Endothelial cell of hepatic sinusoid (primary cell): Measurements from ENCODE around the gene CACNA2D2.
"Not testable (repeated sequence)": the region's sequence is repeated elsewhere in the genome, so short reads cannot be mapped to it uniquely, and the experiment has no call there.

Source experiments
- in situ Hi-C: cut with HindIII; loops from 2 replicates; pipeline ENCODE4 v1.10.0; 2017; ENCODE audit warnings: low sequenced_read_pairs

Gene CACNA2D2

GRCh38 chr3:50530001-50530970, 26.9 kb upstream of the CACNA2D2 start:
- in situ Hi-C loops, result no loop called here

DNA sequence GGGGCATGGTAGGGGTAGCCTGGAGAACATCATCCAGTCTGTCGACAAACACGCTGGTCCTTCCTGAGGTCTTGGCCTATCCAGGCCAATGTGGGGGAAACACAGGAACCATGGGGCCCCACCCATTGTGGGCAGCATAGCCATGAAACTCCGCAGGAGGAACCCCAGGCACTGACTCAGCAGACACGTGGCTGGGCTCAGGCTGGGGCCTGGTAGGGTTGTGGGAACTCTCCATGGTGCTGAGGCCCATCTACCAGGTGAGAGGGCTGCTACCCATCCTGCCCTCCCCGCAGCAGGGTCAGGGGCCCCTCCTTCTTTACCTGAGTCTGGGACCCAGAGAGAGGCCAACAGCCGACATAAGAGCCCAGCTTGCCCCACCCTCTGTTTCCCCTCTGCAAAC, 22.6 kb upstream of the CACNA2D2 start:
- in situ Hi-C loops, result no loop called here

DNA sequence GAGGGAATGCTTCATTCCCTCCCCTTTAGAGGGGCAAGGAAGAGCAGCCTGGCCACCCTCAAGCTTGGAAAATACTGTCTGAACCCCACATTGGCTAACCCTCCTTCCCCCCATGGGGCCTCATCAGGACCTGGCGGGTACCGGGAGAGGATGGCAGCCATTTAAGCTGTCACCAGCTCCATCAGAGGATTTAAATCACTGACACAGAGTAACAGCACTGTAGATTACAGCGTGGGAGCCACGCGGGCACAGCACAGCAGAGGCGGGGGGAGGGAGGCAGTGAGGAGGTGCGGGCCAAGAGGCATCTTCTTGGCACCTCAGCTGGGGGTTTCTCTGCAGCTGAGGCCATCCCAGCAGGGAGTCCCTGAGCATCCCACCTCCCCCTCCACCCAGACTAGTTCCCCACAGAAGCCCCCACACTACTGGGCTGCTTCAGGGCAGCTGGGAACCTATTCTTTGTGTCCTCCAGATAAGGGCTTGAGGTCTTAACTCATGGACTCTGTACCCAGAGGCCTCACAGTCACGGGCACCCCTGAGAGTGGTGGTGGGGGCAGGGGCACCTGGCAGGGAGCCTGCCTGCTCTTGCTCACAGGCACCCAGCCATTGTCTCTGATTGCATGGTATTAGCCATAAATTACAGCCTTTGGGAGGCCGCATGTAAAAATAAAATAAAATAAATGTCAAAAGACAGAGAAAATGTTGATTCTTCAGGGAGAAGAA, 21.9 kb upstream of the CACNA2D2 start:
- in situ Hi-C loops, result no loop called here

- in situ Hi-C loops, result no loop called here
Measured at GRCh38 chr3:50524746-50525145, 21.3 kb upstream of the CACNA2D2 start.

DNA sequence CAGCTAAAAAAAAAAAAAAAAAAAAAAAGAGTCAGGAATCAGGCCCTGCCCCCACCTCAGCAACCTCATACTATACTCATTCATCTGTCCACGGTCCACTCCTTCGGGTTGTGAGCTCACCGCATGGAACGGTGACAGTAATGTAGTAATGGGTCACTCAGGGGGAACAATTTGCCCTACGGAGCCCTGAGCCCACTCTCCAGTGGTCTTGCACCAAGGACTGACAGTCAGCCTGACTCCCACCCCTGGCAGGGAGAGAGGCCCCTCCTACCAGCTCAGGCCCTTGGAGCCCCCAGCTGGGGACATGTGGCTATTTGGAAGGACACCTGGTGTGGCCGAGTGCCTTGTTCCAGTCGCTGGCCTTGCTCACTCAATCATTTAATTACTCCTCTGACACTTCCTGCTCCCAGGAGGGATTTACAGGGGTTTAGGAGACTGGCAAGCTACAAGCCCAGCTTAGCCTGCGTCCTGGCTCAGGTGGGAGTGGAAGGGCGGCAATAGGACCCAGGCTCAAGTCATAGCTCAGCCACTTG, 19.9 kb upstream of the CACNA2D2 start:
- in situ Hi-C loops, result no loop called here

GRCh38 chr3:50521572-50521971, 18.1 kb upstream of the CACNA2D2 start:
- in situ Hi-C loops, result no loop called here

DNA sequence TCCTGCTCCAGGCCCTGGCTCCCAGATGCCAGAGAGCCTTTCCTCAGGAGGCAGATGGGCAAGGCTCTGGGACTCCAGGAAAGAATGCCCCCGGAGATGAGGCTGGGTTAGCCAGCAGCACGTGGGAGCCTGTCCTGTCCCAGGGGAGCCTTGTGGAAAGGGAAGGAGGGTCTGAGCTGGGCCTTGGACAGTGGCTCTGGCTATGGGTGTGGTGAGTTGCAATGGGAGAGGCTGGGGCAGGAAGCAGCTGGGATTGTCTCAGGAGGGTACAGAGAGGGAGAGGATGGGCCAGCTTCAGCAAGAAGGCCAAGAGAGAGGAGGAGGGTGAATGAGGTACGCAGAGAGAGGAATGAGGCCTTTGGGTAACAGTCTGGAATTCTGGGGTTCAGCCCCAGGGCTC, 17.4 kb upstream of the CACNA2D2 start:
- in situ Hi-C loops, result no loop called here

- in situ Hi-C loops, result no loop called here
Measured at GRCh38 chr3:50519471-50520089, 16.1 kb upstream of the CACNA2D2 start.

DNA sequence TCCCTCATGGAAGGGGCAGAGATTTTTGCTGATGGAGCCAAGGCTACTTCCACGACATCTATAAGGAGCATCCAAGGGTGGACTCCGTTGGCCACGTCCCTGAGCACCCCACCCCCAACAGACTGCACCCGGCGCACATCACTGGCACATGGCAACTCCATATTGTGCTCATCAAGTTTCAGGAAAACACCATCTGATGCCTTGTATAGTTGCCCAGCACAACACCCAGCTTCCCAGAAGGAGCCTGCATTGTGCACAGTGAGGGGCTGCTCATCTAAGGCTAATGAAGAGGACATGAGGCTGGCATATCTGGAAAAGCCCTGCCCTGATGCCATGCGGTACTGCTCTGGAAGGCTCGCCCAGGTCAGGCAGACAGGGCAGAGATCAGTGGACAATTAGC, 15.0 kb upstream of the CACNA2D2 start:
- in situ Hi-C loops, result no loop called here

GRCh38 chr3:50517721-50518206, 14.3 kb upstream of the CACNA2D2 start:
- in situ Hi-C loops, result no loop called here

GRCh38 chr3:50516440-50516871, 13.0 kb upstream of the CACNA2D2 start:
- in situ Hi-C loops, result no loop called here

DNA sequence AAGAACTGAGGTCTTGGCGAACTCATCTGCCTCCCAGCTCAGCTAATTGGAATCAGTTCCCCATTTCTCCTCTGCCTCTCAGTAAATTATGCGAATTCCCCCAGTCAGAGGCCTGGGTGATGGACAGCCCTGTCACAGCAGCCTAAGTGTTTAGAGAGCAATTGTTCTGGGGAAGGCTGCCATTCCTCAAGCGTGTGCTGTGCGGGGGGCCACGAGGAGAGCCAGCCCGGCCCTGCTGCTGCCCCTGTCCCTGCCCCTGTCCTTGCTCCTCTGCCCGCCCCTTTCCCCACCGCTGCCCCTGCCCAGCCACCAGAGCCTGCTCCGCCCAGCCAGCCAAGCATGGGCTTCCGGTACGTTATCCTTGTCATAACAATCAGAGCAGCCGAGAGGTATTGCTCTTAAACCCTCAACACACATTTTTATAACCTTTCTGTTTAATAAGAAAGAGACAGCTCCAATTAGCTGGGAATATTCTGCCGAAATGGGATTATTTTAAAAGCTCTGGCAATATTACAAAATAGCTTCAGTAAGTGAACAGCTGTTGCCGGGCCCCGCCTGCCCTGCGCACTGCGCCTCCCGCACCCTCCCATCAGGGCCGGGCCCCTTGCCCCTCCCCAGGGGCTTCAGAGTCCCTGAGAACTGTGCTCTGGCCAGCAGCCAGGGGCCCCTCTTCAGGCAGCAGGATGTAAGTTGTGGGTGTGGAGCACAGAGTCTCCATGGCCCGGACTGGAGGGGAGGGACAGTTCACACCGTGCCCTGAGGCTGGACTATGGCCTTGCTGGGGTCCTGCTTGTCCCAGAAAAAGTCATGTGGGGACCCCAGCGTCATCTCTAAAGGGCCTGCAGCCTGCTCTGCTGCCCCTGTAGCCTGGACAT, 12.4 kb upstream of the CACNA2D2 start:
- in situ Hi-C loops, result no loop called here

GRCh38 chr3:50512908-50513307, 9.5 kb upstream of the CACNA2D2 start:
- in situ Hi-C loops, result not testable (repeated sequence)

DNA sequence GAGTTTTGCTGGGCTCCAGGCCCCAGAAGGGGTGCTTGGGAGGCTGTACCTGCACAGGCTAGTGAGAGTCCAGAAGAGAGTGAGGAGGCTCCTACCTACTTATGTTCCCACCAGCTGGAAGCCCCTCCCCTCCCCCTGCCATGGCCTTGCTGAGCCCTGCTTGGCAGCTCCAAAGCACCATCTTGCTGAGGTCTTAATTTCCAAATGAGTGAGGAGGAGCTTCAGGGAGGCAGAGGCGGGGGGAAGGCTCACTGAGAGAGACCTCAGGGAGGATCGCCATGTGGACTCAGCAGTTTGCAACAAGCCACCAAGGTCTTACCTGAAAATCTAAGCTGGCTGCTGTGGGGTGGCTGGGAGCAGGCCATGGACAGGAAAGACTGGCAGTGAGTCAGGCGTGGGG, 8.7 kb upstream of the CACNA2D2 start:
- in situ Hi-C loops, result no loop called here

DNA sequence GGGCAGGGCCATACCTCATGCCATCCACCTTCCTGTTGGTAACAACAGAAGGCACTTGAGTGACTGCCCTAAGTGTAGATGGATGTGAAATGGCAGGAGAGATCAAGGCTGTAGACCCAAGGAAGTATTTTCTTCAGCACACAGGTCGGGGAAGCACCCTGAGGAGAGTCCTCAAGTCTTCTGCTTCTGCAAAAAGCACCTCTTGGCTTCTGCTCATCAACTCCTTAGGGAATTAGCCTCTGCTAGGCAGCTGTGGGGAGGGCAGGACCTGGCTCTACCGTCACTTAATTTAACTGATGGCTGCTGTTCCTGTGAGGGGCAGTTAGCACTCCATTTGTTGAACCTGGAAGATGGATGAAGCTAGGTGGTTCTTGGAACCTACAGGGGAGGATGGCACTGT, 6.9 kb upstream of the CACNA2D2 start:
- in situ Hi-C loops, result no loop called here

GRCh38 chr3:50509715-50510114, 6.3 kb upstream of the CACNA2D2 start:
- in situ Hi-C loops, result no loop called here

- in situ Hi-C loops, result no loop called here
Measured at GRCh38 chr3:50508821-50509220, 5.4 kb upstream of the CACNA2D2 start.

- in situ Hi-C loops, result no loop called here
Measured at GRCh38 chr3:50506169-50506568, 2.7 kb upstream of the CACNA2D2 start.

DNA sequence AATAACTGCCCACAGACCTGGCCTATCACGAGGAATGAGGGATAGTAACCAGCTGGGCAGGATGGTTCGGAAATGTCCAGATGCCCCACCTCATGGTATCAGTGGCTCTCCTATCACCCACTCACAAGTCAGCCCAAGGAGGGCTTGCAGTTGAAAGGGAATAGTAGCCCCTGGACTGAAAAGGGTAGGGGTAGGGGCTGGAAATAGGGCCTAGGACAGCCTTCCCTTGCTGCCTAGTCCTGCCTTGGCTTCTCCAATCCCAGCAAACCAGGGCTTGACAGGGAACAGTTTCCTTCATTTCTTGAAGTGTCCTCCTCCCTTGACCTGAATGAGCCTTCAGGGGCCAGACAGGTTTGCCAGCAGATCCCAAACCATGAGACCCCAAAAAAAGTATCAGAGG, 1.2 kb upstream of the CACNA2D2 start:
- in situ Hi-C loops, result no loop called here
